Neural progenitor cell (in vitro differentiated cells): ENCODE measurements around the gene ZFR2.

ENCODE experiments used
- EZH2phosphoT487 ChIP-seq: fragments of 200-600 bp; sonication (generic); IDR thresholded peaks from 2 replicates; pipeline ENCODE4 v1.6.1; 2017; ENCODE audit warnings: antibody characterized with exemption
- TF ChIP-seq, protein P1 (sequence below): fragments of 200-600 bp; sonication (generic); IDR thresholded peaks from 2 replicates; pipeline ENCODE4 v1.5.1; 2017; ENCODE audit warnings: antibody characterized with exemption, mild to moderate bottlenecking

- TF ChIP-seq, protein P1, sequence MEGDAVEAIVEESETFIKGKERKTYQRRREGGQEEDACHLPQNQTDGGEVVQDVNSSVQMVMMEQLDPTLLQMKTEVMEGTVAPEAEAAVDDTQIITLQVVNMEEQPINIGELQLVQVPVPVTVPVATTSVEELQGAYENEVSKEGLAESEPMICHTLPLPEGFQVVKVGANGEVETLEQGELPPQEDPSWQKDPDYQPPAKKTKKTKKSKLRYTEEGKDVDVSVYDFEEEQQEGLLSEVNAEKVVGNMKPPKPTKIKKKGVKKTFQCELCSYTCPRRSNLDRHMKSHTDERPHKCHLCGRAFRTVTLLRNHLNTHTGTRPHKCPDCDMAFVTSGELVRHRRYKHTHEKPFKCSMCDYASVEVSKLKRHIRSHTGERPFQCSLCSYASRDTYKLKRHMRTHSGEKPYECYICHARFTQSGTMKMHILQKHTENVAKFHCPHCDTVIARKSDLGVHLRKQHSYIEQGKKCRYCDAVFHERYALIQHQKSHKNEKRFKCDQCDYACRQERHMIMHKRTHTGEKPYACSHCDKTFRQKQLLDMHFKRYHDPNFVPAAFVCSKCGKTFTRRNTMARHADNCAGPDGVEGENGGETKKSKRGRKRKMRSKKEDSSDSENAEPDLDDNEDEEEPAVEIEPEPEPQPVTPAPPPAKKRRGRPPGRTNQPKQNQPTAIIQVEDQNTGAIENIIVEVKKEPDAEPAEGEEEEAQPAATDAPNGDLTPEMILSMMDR: no peak
- TF ChIP-seq EZH2phosphoT487: no peak
These were observed 43.4 kb downstream of the ZFR2 start for GRCh38 chr19:3825286-3825956.
